GM12801 (cell line): ENCODE results near the gene WDSUB1.

ENCODE experiments used
- CTCF ChIP-seq: IDR thresholded peaks from one replicate; pipeline ENCODE4 v1.5.1; 2011; ENCODE audit warnings: control low read depth; ENCODE audit not compliant: insufficient read length; ENCODE audit errors: extremely low read depth

The WDSUB1 gene

GRCh38 chr2:159285929-159286708 lies at the start of gene WDSUB1:
Gene WDSUB1, minus strand, starts transcription at chr2:159286703. Its CDS starts 3,634 bp downstream, at chr2:159283069.
- TF ChIP-seq CTCF = no peak

GRCh38 chr2:159326569-159327255 lies 40.2 kb upstream of the WDSUB1 start:
- TF ChIP-seq CTCF = no peak

- TF ChIP-seq CTCF = no peak
Measured at GRCh38 chr2:159322419-159322818, 35.9 kb upstream of the WDSUB1 start.

GRCh38 chr2:159317392-159318088 lies 31.0 kb upstream of the WDSUB1 start:
- TF ChIP-seq CTCF = no peak

- no peak for TF ChIP-seq CTCF
Measured at GRCh38 chr2:159307942-159308341, 21.4 kb upstream of the WDSUB1 start.

GRCh38 chr2:159300586-159300985 lies 14.1 kb upstream of the WDSUB1 start:
- no peak for TF ChIP-seq CTCF

- TF ChIP-seq CTCF = no peak
Measured at GRCh38 chr2:159298967-159299366, 12.5 kb upstream of the WDSUB1 start.
